ENCODE measurements around the gene NEGR1. TPM values are rescaled to one million over a fixed set of nuclear protein-coding genes. Genes with fewer than 3 reads are reported as not detected.
A peak's percentile ranks its signal among the peaks of the same experiment; 100 is the strongest.

Gene NEGR1
- total RNA-seq, 1 donor from 2014 or later = 8.6 TPM

- Histone ChIP-seq H3K27ac (ENCODE audit: low read depth, low read length) (no peak overlapping the region), H3K27me3 (ENCODE audit: insufficient read depth, low read length) (no peaks in the 10 kb centered on the region), H4K20me1 (ENCODE audit: insufficient read depth, low read length) (no peaks in the 10 kb centered on the region), H3K4me3 (ENCODE audit: insufficient read depth, low read depth, low read length) (no peak overlapping the region), H3K4me2 (ENCODE audit: low read length) (no peak overlapping the region), H2AFZ (ENCODE audit: low read depth, low read length) (no peak overlapping the region), H3K36me3 (ENCODE audit: insufficient read depth, low read length) (no peaks in the 10 kb centered on the region), H3K79me2 (ENCODE audit: insufficient read depth, low read length) (no peaks in the 10 kb centered on the region), H3K4me1 (ENCODE audit: insufficient read depth, low read length) (no peaks in the 10 kb centered on the region), H3K9ac (ENCODE audit: low read length) (no peak overlapping the region), H3K9me3 (ENCODE audit: insufficient read depth, low read depth, low read length) (no peaks in the 10 kb centered on the region)
- Mint-ChIP-seq H3K4me1 (ENCODE audit: low read depth, unreplicated experiment) (no peaks in the 10 kb centered on the region), H3K9me3 (ENCODE audit: unreplicated experiment) (no peaks in the 10 kb centered on the region), H3K27me3 (ENCODE audit: low read depth, unreplicated experiment) (no peaks in the 10 kb centered on the region), H3K27ac (ENCODE audit: unreplicated experiment) (peak overlapping the region; percentile 18), H3K36me3 (ENCODE audit: low read depth, unreplicated experiment) (no peaks in the 10 kb centered on the region), H3K4me3 (ENCODE audit: unreplicated experiment) (no peak overlapping the region)
- DNase-seq (ENCODE audit: low read depth) (no peak), FAIRE-seq (no peak)
- TF ChIP-seq EZH2 (IDR thresholded peaks at IDR 0.05; ENCODE audit: insufficient read depth, low read length) (no peak), CTCF (IDR thresholded peaks at IDR 0.05; ENCODE audit: insufficient read depth, low read depth, low read length) (no peak)
Observed at GRCh38 chr1:71956613-71957285, 325.6 kb downstream of the NEGR1 start.

DNA sequence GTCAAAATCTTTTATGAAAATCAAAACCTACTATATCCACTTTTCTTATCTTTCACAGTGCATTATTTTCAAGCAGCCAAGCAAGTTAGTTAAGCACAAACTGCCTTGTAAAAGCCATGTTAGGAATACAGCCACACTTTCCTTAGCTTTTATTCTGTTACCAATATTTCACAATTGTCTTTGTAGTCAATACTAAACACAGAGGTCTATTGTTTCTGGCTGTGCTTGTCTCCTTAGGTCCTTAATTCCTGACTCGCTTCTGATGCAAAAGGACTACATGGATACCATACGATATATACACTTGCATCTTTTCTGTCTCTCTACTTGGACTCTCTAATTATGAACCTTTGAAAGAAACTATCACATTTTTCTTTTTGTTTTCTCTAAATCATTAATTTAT lies 331.8 kb downstream of the NEGR1 start:
- H3K4me1 ChIP-seq (ENCODE audit: insufficient read depth, low read length) = no peaks in the 10 kb centered on the region
- H3K36me3 Mint-ChIP-seq (ENCODE audit: low read depth, unreplicated experiment) = no peaks in the 10 kb centered on the region
- H3K4me3 ChIP-seq (ENCODE audit: insufficient read depth, low read depth, low read length) = no peak overlapping the region
- no peak overlapping the region for H3K4me3 Mint-ChIP-seq (ENCODE audit: unreplicated experiment)
- H3K27me3 ChIP-seq (ENCODE audit: insufficient read depth, low read length) = no peaks in the 10 kb centered on the region
- TF ChIP-seq EZH2 (IDR thresholded peaks at IDR 0.05; ENCODE audit: insufficient read depth, low read length) (no peak), CTCF (IDR thresholded peaks at IDR 0.05; ENCODE audit: insufficient read depth, low read depth, low read length) (no peak)
- H3K4me1 Mint-ChIP-seq (ENCODE audit: low read depth, unreplicated experiment) = no peaks in the 10 kb centered on the region
- H3K9me3 Mint-ChIP-seq (ENCODE audit: unreplicated experiment) = no peaks in the 10 kb centered on the region
- H2AFZ ChIP-seq (ENCODE audit: low read depth, low read length) = no peak overlapping the region
- H4K20me1 ChIP-seq (ENCODE audit: insufficient read depth, low read length) = no peaks in the 10 kb centered on the region
- H3K27me3 Mint-ChIP-seq (ENCODE audit: low read depth, unreplicated experiment) = no peaks in the 10 kb centered on the region
- H3K9ac ChIP-seq (ENCODE audit: low read length) = no peak overlapping the region
- no peak overlapping the region for H3K4me2 ChIP-seq (ENCODE audit: low read length)
- no peak for FAIRE-seq
- DNase-seq (ENCODE audit: low read depth) = no peak
- no peaks in the 10 kb centered on the region for H3K36me3 ChIP-seq (ENCODE audit: insufficient read depth, low read length)
- H3K27ac ChIP-seq (ENCODE audit: low read depth, low read length) = no peak overlapping the region
- H3K9me3 ChIP-seq (ENCODE audit: insufficient read depth, low read depth, low read length) = no peaks in the 10 kb centered on the region
- no peak overlapping the region for H3K27ac Mint-ChIP-seq (ENCODE audit: unreplicated experiment)
- H3K79me2 ChIP-seq (ENCODE audit: insufficient read depth, low read length) = no peaks in the 10 kb centered on the region

- no peaks in the 10 kb centered on the region for H3K27me3 Mint-ChIP-seq (ENCODE audit: low read depth, unreplicated experiment)
- FAIRE-seq (no peak), DNase-seq (ENCODE audit: low read depth) (no peak)
- Histone ChIP-seq H3K79me2 (ENCODE audit: insufficient read depth, low read length) (no peaks in the 10 kb centered on the region), H4K20me1 (ENCODE audit: insufficient read depth, low read length) (no peaks in the 10 kb centered on the region), H2AFZ (ENCODE audit: low read depth, low read length) (no peak overlapping the region), H3K36me3 (ENCODE audit: insufficient read depth, low read length) (no peaks in the 10 kb centered on the region), H3K4me1 (ENCODE audit: insufficient read depth, low read length) (no peaks in the 10 kb centered on the region), H3K27ac (ENCODE audit: low read depth, low read length) (no peak overlapping the region), H3K27me3 (ENCODE audit: insufficient read depth, low read length) (no peaks in the 10 kb centered on the region), H3K9me3 (ENCODE audit: insufficient read depth, low read depth, low read length) (no peaks in the 10 kb centered on the region), H3K9ac (ENCODE audit: low read length) (no peak overlapping the region), H3K4me3 (ENCODE audit: insufficient read depth, low read depth, low read length) (no peak overlapping the region), H3K4me2 (ENCODE audit: low read length) (no peak overlapping the region)
- H3K9me3 Mint-ChIP-seq (ENCODE audit: unreplicated experiment) = no peaks in the 10 kb centered on the region
- H3K4me1 Mint-ChIP-seq (ENCODE audit: low read depth, unreplicated experiment) = no peaks in the 10 kb centered on the region
- H3K4me3 Mint-ChIP-seq (ENCODE audit: unreplicated experiment) = no peak overlapping the region
- TF ChIP-seq EZH2 (IDR thresholded peaks at IDR 0.05; ENCODE audit: insufficient read depth, low read length) (no peak), CTCF (IDR thresholded peaks at IDR 0.05; ENCODE audit: insufficient read depth, low read depth, low read length) (no peak)
- H3K27ac Mint-ChIP-seq (ENCODE audit: unreplicated experiment) = no peak overlapping the region
- H3K36me3 Mint-ChIP-seq (ENCODE audit: low read depth, unreplicated experiment) = no peaks in the 10 kb centered on the region
Observed at GRCh38 chr1:71949681-71950080, 332.7 kb downstream of the NEGR1 start.
